ENCODE data around the gene TSC2. TPM values are rescaled to one million over a fixed set of nuclear protein-coding genes. Genes with fewer than 3 reads are reported as not detected.
A peak's percentile ranks its signal among the peaks of the same experiment; 100 is the strongest.

The TSC2 gene
- total RNA-seq, 2 experiments from 2014 or later = 101 to 115 TPM

DNA sequence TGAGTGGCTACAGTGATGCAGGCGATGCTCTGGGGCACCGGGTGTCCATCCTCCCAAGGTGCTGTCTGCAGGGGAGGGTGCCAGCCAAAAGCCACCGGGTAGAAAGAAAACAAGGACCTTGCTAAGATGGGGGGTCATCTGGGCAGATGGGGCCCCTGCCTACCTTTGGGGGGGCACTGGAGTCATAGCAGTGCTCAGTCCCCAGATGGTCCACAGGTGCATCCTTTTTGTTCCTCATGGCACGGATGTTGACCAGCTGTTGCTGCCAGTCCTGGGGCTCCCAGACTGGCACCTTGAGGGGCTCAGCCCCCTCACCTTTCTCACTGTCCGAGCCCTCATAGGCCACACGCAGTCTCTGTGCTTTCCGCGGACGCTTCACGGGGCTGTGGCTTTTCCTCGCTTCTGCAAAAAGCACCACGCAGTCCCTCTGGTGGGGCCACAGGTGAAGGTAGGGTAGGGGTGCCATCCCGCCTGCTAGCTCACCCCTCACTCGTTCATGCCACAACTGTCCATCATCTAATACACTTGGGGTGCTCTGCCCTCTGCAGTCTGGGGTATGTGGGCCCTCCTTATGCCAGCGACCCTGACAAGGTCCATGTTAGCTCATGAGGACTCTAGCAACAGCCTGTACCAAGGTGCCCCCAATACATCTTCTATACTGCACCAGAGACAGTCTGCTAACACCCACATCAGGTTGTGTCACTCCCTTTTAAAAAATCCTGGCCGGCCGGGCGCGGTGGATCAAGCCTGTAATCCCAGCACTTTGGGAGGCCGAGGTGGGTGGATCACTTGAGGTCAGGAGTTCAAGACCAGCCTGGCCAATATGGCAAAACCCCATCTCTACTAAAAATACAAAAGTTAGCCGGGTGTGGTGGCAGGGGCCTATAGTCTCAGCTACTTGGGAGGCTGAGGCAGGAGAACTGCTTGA is 1.6 kb upstream of the TSC2 start:
- CTCF ChIA-PET = interaction anchor here (0.7 to 2.7 kb wide), 5 partner anchors 24 to 107 kb away, joined by 3 to 22 read pairs (median 8); no protein-coding TSS in a partner anchor
- Mint-ChIP-seq H3K27me3 (no peaks in the 10 kb centered on the region), H3K4me1 (peaks cover 21% of the 10 kb centered on the region), H3K4me3 (peak overlapping the region; percentile 89), H3K9me3 (ENCODE audit: low read depth) (no peaks in the 10 kb centered on the region), H3K36me3 (peaks cover 5% of the 10 kb centered on the region), H3K27ac (no peak overlapping the region)
- ATAC-seq = no peak
- DNase-seq = no peak

DNA sequence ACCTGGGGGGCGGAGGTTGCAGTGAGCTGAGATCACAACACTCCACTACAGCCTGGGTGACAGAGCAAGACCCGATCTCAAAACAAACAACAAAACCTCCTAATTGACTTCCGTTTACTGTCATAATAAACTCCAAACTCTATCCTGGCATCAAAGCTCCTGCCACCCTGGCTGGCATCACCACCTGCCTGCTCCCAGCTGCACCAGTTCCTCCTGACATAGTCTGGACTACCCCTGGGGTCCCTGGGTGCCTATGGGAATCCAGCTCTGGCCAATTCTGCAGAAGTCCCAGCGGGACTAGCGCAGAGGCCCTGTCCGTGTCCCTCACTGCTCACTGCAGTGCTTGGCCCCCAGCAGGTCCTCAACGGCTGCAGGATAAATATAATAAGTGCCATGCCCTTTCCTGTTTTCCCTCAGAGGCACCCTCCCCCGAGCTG is 874 bp upstream of the TSC2 start:
- Mint-ChIP-seq H3K4me1 (peaks cover 21% of the 10 kb centered on the region), H3K36me3 (peaks cover 6% of the 10 kb centered on the region), H3K4me3 (peak overlapping the region; percentile 89), H3K9me3 (ENCODE audit: low read depth) (no peaks in the 10 kb centered on the region), H3K27ac (peak overlapping the region; percentile 85), H3K27me3 (no peaks in the 10 kb centered on the region)
- ATAC-seq (no peak), DNase-seq (no peak)
- CTCF ChIA-PET = interaction anchor here (0.7 to 2.7 kb wide), 6 partner anchors 24 to 293 kb away, joined by 3 to 22 read pairs (median 7); partner anchors contain the start of gene ABCA3

DNA sequence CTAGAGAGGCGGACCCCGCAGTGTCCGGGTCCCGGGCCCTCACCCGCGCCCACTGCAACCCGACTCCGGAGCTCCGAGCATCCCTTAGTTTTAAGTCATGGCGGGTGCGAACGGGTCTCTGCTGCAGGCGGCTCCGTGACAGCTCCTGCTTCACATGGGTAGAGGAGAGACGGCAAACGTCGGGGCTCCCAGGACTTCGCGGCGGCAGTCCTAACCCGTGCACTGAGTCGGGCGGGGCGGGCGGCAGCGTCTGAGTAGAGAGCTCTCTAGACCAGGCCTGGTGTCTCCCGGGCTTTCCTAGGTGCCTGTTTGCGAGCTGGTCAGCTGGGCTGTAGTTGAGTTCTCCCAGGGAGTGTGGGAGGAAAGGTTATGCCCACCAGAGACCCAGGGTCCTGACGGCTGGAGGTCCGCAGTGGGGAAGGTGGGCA is 345 bp downstream of the TSC2 start:
- peaks cover 21% of the 10 kb centered on the region for H3K4me1 Mint-ChIP-seq
- H3K27me3 Mint-ChIP-seq = no peaks in the 10 kb centered on the region
- H3K9me3 Mint-ChIP-seq (ENCODE audit: low read depth) = no peaks in the 10 kb centered on the region
- peaks cover 6% of the 10 kb centered on the region for H3K36me3 Mint-ChIP-seq
- ATAC-seq (peak; percentile 22), DNase-seq (peak; percentile 45)
- peak overlapping the region; percentile 77 for H3K27ac Mint-ChIP-seq
- H3K4me3 Mint-ChIP-seq = peak overlapping the region; percentile 89
- CTCF ChIA-PET = interaction anchor here (0.7 to 2.7 kb wide), 14 partner anchors 9 to 379 kb away, joined by 3 to 22 read pairs (median 4); partner anchors contain the start of genes ABCA3, PKD1 and TRAF7

DNA sequence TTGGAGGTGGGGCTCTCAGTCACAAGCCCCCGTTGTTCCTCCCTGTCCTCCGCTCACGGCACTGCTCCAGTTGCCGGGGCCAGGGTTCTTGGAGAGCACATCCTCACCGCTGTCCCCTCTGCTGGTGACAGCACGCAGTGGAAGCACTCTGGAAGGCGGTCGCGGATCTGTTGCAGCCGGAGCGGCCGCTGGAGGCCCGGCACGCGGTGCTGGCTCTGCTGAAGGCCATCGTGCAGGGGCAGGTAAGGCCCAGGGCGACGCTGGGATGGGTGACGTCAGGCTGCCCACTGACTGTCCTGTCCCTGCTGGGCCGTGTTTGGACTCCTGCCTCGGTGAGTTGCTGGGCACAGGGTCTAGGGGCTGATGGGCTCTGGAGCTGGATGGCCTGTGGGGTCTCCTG is 5.4 kb downstream of the TSC2 start:
- ATAC-seq = no peak
- no peaks in the 10 kb centered on the region for H3K9me3 Mint-ChIP-seq (ENCODE audit: low read depth)

DNA sequence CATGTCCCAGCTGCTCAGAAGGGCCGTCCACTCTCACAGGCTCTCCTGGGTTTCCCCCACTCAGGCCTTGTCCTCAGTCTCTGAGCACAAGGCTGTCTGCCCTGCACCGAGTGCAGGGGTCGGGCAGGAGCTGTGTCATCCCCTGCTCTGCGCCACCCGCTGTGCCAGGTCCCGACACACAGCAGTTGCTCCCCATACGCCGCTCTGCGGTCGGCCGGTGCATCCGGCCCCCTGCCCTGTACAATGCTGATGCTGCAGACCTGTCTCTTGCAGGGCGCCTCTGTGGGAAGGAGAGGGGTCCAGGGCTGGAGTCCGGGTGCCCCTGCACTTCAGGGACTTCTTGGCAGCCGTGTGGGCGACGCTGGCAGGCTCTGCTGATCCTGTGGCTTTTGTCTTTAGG is 6.1 kb downstream of the TSC2 start:
- H3K4me1 Mint-ChIP-seq = peaks cover 6% of the 10 kb centered on the region
- H3K27ac Mint-ChIP-seq = no peak overlapping the region
- DNase-seq (no peak), ATAC-seq (no peak)
- no peaks in the 10 kb centered on the region for H3K9me3 Mint-ChIP-seq (ENCODE audit: low read depth)
- peaks cover 6% of the 10 kb centered on the region for H3K36me3 Mint-ChIP-seq
- H3K27me3 Mint-ChIP-seq = no peaks in the 10 kb centered on the region
- CTCF ChIA-PET = no interaction called here
- H3K4me3 Mint-ChIP-seq = no peak overlapping the region

More for the DNA sequence above, 5.4 kb downstream of the TSC2 start:
- no peaks in the 10 kb centered on the region for H3K27me3 Mint-ChIP-seq
- H3K27ac Mint-ChIP-seq = no peak overlapping the region
- no peak for DNase-seq
- no peak overlapping the region for H3K4me3 Mint-ChIP-seq
- H3K36me3 Mint-ChIP-seq = peaks cover 6% of the 10 kb centered on the region
- CTCF ChIA-PET = no interaction called here
- H3K4me1 Mint-ChIP-seq = peaks cover 11% of the 10 kb centered on the region

DNA sequence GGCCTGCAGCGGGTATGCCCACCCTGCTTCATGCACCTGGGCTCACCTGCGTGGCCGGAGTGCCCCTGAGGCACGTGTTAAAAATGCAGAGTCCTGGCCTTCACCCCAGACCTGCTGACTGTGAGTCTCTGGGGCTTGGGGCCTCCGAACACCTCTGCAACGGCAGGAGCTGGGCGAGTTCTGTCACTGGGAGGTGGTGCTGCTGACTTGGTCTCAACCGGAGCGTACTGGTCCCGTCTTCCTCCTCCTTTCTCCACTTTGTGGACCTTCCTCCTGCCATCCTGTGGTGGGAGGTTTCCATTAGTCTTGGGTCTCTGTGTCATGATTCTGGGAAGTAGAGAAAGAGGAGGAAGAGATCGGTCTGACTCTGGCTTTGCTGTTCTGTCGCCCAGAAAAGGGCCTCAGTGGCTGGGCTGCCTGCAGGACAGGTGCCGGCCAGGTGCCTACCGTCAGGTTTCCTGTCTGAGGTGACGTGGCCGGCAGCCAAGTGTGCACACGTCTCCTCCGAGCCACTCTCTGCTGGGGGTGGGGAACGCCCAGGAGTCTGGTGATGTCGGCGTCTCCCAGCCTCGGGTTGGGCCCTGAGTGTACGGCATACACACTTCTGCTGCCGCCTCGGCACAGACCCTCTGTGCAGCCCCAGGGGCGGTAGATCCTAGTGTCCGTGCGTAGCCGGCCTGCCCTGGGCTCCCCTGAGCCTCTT is 6.9 kb downstream of the TSC2 start:
- ATAC-seq = no peak
- DNase-seq = no peak
- Mint-ChIP-seq H3K4me1 (no peaks in the 10 kb centered on the region), H3K9me3 (ENCODE audit: low read depth) (no peaks in the 10 kb centered on the region), H3K4me3 (no peak overlapping the region), H3K27me3 (no peaks in the 10 kb centered on the region), H3K36me3 (peaks cover 6% of the 10 kb centered on the region), H3K27ac (no peak overlapping the region)
- CTCF ChIA-PET = interaction anchor here (1.4 kb wide), 1 partner anchor 86 kb away, joined by 4 read pairs; no protein-coding TSS in a partner anchor

DNA sequence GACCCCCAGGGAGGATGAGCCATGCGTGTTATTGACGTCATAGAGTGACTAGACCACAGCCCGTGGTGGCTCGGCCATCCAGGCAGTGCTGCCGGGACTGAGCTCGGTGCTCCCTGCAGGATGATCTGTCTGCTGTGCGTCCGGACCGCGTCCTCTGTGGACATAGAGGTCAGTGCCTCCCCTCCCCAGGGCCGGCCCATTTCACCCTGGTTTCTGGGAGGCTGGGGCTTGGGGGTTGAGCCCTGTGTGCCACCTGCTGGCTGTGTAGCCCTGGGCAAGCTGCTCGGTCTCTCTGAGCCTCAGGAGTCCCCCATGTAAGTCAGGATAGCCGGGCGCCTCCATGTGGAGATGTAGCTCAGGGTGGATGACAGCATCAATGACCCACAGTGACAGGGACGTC is 8.3 kb downstream of the TSC2 start:
- Mint-ChIP-seq H3K27me3 (no peaks in the 10 kb centered on the region), H3K4me1 (no peaks in the 10 kb centered on the region), H3K4me3 (no peak overlapping the region), H3K27ac (no peak overlapping the region), H3K36me3 (peaks cover 2% of the 10 kb centered on the region), H3K9me3 (ENCODE audit: low read depth) (no peaks in the 10 kb centered on the region)
- DNase-seq (no peak), ATAC-seq (no peak)
- CTCF ChIA-PET = interaction anchor here (1.1 to 1.4 kb wide), 3 partner anchors 34 to 93 kb away, joined by 3 to 4 read pairs (median 3); no protein-coding TSS in a partner anchor

DNA sequence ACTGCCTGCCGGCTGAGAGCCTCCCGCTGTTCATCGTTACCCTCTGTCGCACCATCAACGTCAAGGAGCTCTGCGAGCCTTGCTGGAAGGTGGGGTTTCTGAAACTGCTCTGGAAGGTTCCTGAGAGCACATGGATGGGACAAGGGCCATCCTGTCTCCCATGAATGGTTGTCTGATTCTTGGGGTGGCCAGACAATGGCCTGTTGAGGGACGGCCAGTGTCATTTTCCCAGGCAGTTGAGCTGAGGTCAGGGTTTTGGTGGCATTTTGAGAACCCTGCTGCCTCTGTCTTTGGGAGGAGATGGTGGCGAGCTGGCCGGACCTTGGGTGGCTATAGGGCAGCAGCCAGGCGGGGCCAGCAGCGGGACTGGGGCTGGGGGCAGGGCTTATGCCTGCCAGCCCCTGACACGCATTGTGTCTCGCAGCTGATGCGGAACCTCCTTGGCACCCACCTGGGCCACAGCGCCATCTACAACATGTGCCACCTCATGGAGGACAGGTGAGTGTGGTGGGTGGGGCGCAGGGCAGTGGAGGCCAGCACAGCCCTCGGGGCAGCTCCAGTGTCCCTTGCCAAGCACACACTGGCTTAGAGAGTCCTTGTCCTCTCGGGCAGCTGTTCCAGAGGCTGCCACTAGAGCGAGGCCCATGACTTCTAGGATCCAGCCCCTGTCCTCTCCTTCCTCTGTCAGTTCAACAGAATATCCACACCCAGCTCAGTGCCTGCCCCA is 9.1 kb downstream of the TSC2 start:
- CTCF ChIA-PET = interaction anchor here (0.8 to 1.4 kb wide), 3 partner anchors 9 to 92 kb away, joined by 3 to 4 read pairs (median 3); partner anchors contain the start of genes NTHL1 and TSC2
- H3K4me3 Mint-ChIP-seq = no peak overlapping the region
- DNase-seq (no peak), ATAC-seq (no peak)
- peaks cover 1% of the 10 kb centered on the region for H3K36me3 Mint-ChIP-seq
- no peaks in the 10 kb centered on the region for H3K4me1 Mint-ChIP-seq
- no peak overlapping the region for H3K27ac Mint-ChIP-seq
- no peaks in the 10 kb centered on the region for H3K27me3 Mint-ChIP-seq
- H3K9me3 Mint-ChIP-seq (ENCODE audit: low read depth) = no peaks in the 10 kb centered on the region

DNA sequence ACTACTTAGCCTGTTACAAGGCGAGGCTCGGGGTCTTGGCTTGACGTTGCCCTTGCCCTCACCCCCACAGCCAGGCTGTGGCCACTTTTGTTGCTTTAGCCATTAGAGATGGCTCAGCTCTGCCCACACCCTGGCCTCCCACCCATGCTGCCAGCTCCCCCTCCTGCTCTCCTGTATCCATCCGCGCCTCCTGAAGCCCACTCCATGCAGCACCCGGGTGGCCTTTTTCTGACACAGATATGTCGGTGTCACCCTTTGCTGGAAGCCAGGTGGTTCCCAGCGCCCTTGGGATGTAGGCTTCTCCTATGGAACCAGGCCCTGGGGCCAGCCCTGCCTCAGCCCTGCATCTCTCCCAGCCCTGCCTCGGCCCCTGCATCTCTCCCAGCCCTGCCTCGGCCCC is 9.7 kb downstream of the TSC2 start:
- Mint-ChIP-seq H3K4me1 (no peaks in the 10 kb centered on the region), H3K36me3 (peaks cover 1% of the 10 kb centered on the region), H3K4me3 (no peak overlapping the region), H3K27ac (no peak overlapping the region), H3K9me3 (ENCODE audit: low read depth) (no peaks in the 10 kb centered on the region), H3K27me3 (no peaks in the 10 kb centered on the region)
- DNase-seq = no peak
- ATAC-seq = no peak
- CTCF ChIA-PET = interaction anchor here (0.8 to 1.4 kb wide), 2 partner anchors 10 to 35 kb away, joined by 3 to 4 read pairs; partner anchors contain the start of genes NTHL1 and TSC2

DNA sequence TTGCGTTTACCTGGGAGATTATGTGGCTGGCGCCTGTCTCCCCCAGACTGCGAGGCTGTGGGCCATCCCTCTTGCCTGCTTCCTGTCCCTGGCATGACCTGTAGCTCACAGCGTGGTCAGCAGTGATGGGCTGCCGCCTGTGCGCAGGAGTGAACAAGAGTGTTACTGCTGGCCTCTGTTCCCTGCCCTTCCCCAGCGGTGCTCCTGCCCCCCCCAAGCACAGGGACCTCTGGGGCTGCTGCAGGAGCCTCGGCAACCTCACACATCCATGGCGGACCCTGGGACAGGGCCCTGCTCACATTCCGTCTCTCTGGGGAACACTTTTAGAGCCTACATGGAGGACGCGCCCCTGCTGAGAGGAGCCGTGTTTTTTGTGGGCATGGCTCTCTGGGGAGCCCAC is 10.6 kb downstream of the TSC2 start:
- ATAC-seq (no peak), DNase-seq (no peak)
- no peak overlapping the region for H3K27ac Mint-ChIP-seq
- no peak overlapping the region for H3K4me3 Mint-ChIP-seq
- H3K36me3 Mint-ChIP-seq = peaks cover 1% of the 10 kb centered on the region
- H3K27me3 Mint-ChIP-seq = no peaks in the 10 kb centered on the region
- CTCF ChIA-PET = no interaction called here
- H3K9me3 Mint-ChIP-seq (ENCODE audit: low read depth) = no peaks in the 10 kb centered on the region
- H3K4me1 Mint-ChIP-seq = no peaks in the 10 kb centered on the region

DNA sequence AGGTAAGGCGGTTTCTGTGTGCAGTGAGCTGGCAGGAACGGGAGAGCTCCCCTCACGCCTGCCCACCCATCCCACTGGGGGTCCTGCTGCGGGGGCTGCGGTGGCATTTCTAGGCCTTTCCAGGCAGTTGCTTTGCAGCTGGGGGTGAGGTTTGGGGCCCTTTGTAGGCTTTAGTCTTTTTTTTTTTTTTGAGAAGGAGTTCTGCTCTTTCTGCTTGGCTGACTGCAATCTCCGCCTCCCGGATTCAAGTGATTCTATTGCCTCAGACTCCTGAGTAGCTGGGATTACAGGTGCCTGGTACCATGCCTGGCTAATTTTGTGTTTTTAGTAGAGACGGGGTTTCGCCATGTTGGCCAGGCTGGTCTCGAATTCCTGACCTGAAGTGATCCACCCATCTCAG is 11.1 kb downstream of the TSC2 start:
- DNase-seq (no peak), ATAC-seq (no peak)
- no peak overlapping the region for H3K27ac Mint-ChIP-seq
- H3K9me3 Mint-ChIP-seq (ENCODE audit: low read depth) = no peaks in the 10 kb centered on the region
- H3K27me3 Mint-ChIP-seq = no peaks in the 10 kb centered on the region
- no peak overlapping the region for H3K4me3 Mint-ChIP-seq
- H3K36me3 Mint-ChIP-seq = peaks cover 1% of the 10 kb centered on the region
- no peaks in the 10 kb centered on the region for H3K4me1 Mint-ChIP-seq
- CTCF ChIA-PET = no interaction called here

DNA sequence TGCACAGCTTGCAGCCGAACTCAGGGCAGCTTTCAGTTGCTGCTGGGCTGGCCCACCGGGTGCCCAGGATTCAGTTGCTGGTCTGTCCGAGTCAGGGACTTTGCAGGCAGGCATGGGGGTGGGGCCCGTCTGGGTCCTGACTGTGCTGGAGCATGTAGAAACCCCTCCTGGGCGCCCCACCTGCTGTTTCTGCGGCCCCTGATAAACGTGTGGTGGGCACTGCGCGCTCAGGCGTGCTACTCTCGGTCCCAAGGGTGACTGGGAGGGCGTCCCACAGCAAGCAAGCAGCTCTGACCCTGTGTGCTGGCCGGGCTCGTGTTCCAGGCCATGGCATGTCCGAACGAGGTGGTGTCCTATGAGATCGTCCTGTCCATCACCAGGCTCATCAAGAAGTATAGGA is 12.6 kb downstream of the TSC2 start:
- Mint-ChIP-seq H3K27me3 (no peaks in the 10 kb centered on the region), H3K4me1 (peaks cover under 1% of the 10 kb centered on the region), H3K36me3 (peaks cover 4% of the 10 kb centered on the region), H3K9me3 (ENCODE audit: low read depth) (no peaks in the 10 kb centered on the region), H3K4me3 (no peak overlapping the region), H3K27ac (no peak overlapping the region)
- no peak for ATAC-seq
- CTCF ChIA-PET = no interaction called here
- DNase-seq = no peak

DNA sequence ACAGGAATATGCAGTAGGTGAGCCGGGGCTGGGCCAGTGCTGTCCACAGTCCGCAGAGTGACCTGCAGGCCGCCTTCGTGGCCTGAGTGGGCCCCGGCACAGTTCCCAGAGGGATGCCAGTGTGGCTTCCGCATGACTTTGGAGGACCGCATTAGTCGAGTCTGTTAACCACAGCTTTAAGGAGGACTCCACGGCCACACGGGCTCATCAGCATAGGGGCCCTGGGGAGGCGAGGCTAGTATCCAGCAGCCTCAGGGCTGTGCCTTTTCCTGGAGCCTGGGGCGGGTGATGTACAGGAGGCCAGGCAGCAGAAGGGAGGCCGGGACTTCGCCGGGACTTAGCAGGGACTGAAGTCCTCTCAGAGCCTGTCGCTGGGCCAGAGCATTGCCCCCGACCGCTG is 13.2 kb downstream of the TSC2 start:
- peaks cover 8% of the 10 kb centered on the region for H3K36me3 Mint-ChIP-seq
- DNase-seq (no peak), ATAC-seq (no peak)
- H3K9me3 Mint-ChIP-seq (ENCODE audit: low read depth) = no peaks in the 10 kb centered on the region
- no peak overlapping the region for H3K27ac Mint-ChIP-seq
- peaks cover 6% of the 10 kb centered on the region for H3K4me1 Mint-ChIP-seq
- CTCF ChIA-PET = no interaction called here
- no peak overlapping the region for H3K4me3 Mint-ChIP-seq
- no peaks in the 10 kb centered on the region for H3K27me3 Mint-ChIP-seq

Measured in activated CD8-positive, alpha-beta memory T cell treated with anti-CD3 and anti-CD28 coated beads, Interleukin-2, amount 10 ng/mL, durations not matched to agents 7 days and 5 days (primary cell).